Activated naive CD8-positive, alpha-beta T cell (primary cell): ENCODE results near the gene GORASP2.
"Not testable (repeated sequence)": the region's sequence is repeated elsewhere in the genome, so short reads cannot be mapped to it uniquely, and the experiment has no call there.

Experiments
- H3K27ac Mint-ChIP-seq: one replicate; pipeline ENCODE4 v1.8.0; 2021; ENCODE audit warnings: mixed read lengths
- H3K27me3 Mint-ChIP-seq: one replicate; pipeline ENCODE4 v1.8.0; 2021; ENCODE audit warnings: mixed read lengths
- H3K36me3 Mint-ChIP-seq: one replicate; pipeline ENCODE4 v1.8.0; 2021; ENCODE audit warnings: mixed read lengths
- H3K4me1 Mint-ChIP-seq: one replicate; pipeline ENCODE4 v1.8.0; 2021; ENCODE audit warnings: low read depth, mixed read lengths
- H3K4me3 Mint-ChIP-seq: one replicate; pipeline ENCODE4 v1.8.0; 2021; ENCODE audit warnings: mild to moderate bottlenecking, mixed read lengths
- H3K9me3 Mint-ChIP-seq: one replicate; pipeline ENCODE4 v1.8.0; 2021; ENCODE audit warnings: low read depth, mixed read lengths

Gene GORASP2

DNA sequence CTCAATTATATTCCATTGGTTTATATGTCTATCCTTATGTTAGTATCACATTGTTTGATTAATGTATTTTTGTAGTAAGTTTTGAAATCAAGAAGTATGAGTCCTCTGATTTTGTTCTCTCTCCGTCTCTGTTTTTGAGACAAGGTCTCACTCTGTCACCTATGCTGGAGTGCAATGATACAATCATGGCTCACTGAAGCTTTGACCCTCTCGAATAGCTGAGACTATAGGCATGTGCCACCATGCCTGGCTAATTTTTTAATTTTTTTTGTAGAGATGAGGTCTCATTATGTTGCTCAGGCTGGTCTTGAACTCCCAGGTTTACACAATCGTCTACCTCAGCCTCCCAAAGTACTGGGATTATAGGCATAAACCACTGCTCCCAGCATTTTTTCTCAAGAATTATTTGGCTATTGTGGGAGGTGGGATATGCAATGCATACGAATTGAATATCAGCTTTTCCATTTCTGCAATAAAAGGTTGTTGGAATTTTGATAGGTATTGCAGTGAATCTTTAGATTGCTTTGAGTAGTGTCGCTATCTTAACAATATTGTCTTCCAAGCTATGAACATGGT lies 17.7 kb upstream of the GORASP2 start:
- H3K36me3 Mint-ChIP-seq = peaks cover 24% of the 10 kb centered on the region
- no peaks in the 10 kb centered on the region for H3K27me3 Mint-ChIP-seq
- no peak overlapping the region for H3K4me3 Mint-ChIP-seq
- H3K4me1 Mint-ChIP-seq = no peaks in the 10 kb centered on the region
- no peak overlapping the region for H3K27ac Mint-ChIP-seq
- H3K9me3 Mint-ChIP-seq = peaks cover 19% of the 10 kb centered on the region

DNA sequence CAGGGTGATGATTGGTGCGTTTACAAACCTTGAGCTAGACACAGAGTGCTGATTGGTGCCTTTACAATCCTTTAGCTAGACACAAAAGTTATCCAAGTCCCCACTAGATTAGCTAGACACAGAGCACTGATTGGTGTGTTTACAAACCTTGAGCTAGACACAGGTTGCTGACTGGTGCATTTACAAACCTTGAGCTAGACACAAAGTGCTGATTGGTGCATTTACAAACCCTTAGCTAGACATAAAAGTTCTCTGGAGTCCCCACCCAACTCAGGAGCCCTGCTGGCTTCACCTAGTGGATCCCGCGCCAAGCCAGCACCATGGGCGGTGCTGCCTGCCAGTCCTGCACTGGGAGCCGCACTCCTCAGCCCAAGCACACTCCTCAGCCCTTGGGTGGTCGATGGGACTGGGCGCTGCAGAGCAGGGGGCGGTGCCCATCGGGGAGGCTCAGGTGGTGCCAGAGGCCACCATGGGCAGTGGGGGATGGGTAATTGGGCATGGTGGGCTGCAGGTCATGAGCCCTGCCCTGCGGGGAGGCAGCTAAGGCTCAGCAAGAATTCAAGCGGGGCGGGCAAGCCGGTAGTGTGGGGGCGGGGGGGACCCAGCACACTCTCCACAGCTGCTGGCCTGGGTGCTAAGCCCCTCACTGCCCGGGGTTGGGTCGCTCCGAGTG lies 13.9 kb upstream of the GORASP2 start:
- H3K4me1 Mint-ChIP-seq, H3K27ac Mint-ChIP-seq, H3K4me3 Mint-ChIP-seq, H3K27me3 Mint-ChIP-seq: not testable (repeated sequence)
- H3K36me3 Mint-ChIP-seq = peaks cover 16% of the 10 kb centered on the region
- H3K9me3 Mint-ChIP-seq = peaks cover 31% of the 10 kb centered on the region

DNA sequence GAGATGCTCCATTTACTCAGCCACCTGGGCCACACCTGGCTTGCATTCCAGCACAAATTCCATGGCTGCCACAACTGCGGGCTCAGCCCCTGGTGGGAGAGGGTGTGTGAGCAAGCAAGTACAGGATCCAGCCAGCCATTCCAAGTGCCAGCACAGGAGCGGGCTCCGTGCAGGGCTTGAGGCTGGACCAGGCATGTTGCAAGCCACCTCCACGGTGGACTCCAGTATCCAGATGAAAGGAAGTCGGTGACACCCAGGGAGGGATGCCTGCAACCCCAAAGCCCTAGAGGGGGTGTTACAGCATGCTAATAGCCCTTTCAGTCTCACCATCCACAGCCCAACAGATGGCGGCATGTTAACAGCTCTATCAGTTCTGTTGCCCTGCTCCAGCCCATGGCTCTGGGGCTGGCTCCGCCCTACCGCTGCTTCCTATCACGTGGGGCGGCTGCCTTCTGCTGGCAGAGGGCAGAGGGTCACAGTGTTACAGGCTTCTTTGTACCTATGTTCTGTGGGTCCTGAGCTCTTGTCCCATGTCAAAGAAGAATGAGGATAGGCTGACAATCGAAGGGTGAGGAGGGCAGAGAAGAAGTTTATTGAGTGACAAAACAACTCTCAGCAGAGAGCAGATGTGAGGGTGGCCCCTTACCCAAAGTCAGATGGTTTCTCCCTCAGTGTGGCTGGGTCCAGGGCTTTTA lies 11.7 kb upstream of the GORASP2 start:
- H3K27me3 Mint-ChIP-seq = no peaks in the 10 kb centered on the region
- H3K4me1 Mint-ChIP-seq = no peaks in the 10 kb centered on the region

DNA sequence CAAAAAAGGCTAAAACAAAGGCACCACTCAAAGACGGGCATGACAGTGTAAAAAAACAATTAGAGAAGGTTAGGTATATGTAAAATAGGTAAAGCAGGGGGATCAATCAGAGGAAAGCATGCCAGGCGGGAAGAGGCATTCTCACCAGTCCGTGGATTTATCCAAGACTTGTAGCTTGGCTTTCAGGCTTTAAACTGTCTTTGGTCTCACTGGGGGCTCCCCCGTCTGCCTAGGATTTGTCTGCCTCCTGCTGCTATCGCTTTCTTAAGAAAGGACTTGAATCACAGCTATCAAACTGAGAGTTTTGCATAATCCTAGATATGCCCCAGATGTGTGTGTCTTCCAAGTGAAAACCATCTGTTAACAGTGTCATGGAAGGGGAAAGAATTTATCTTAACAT lies 11.1 kb upstream of the GORASP2 start:
- no peaks in the 10 kb centered on the region for H3K4me1 Mint-ChIP-seq

More for the DNA sequence above, 11.7 kb upstream of the GORASP2 start:
- Mint-ChIP-seq H3K4me3 (no peak overlapping the region), H3K27ac (no peak overlapping the region), H3K36me3 (peaks cover 16% of the 10 kb centered on the region), H3K9me3 (peaks cover 17% of the 10 kb centered on the region)

DNA sequence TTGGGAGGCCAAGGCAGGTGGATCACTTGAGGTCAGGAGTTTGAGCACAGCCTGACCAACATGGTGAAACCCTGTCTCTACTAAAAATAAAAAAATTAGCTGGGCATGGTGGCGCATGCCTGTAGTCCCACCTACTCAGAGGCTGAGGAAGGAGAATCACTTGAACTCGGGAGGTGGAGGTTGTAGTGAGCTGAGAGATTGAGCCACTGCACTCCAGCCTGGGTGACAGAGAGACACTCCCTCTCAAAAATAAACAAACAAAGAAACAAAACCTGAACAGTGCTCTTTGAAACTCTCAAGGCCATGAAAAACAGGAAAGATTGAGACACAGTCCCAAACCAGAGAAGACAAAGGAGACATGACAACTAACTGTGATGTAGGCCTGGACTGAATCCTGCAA lies 7.2 kb upstream of the GORASP2 start:
- H3K4me1 Mint-ChIP-seq, H3K27ac Mint-ChIP-seq, H3K4me3 Mint-ChIP-seq, H3K27me3 Mint-ChIP-seq, H3K9me3 Mint-ChIP-seq, H3K36me3 Mint-ChIP-seq: not testable (repeated sequence)

More for the DNA sequence above, 11.1 kb upstream of the GORASP2 start:
- Mint-ChIP-seq H3K9me3 (peaks cover 14% of the 10 kb centered on the region), H3K36me3 (peaks cover 15% of the 10 kb centered on the region), H3K27ac (no peak overlapping the region), H3K27me3 (no peaks in the 10 kb centered on the region), H3K4me3 (no peak overlapping the region)

DNA sequence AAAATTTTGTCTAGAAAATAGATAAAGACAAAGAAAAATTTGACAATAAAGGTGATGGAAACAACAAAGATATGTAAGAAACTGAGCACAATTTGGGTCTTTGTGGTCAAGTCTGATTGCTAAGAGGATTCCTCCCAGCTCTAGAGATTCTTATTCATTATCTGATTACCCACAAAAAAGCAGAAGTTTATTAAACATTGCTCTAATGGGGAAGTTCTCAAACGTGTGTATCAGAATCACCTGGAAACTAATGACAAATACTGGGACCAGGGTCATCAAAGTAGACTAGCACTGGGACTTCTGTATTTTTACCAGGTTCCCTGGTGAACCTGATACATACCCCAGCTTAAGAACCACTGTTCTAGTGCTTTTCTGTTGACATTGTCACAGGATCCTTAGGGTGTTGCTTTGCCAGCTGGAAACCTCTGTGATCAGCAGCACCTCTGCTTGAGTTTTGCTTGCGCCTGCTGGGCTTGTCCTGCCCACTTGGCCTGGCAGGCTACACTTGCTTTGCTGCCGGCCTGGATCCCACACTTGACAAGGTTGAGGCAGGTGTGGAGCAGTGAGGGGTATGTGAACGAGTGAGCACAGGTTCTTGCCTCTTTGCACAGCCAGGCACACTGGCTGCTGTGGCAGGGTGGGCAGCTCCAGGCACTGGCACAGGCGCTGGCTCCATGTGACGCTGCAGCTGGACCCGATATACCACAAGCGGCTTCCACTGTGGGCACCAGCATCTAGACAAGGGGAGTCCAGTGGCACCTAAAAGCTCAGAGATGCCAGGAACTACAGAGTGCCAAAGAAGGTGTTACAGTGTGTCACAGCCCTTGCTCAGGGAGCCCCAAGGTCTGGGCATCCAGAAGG lies 6.2 kb upstream of the GORASP2 start:
- H3K36me3 Mint-ChIP-seq = no peaks in the 10 kb centered on the region
- H3K27me3 Mint-ChIP-seq = no peaks in the 10 kb centered on the region
- H3K9me3 Mint-ChIP-seq = peaks cover 3% of the 10 kb centered on the region
- no peaks in the 10 kb centered on the region for H3K4me1 Mint-ChIP-seq
- no peak overlapping the region for H3K4me3 Mint-ChIP-seq
- H3K27ac Mint-ChIP-seq = no peak overlapping the region

DNA sequence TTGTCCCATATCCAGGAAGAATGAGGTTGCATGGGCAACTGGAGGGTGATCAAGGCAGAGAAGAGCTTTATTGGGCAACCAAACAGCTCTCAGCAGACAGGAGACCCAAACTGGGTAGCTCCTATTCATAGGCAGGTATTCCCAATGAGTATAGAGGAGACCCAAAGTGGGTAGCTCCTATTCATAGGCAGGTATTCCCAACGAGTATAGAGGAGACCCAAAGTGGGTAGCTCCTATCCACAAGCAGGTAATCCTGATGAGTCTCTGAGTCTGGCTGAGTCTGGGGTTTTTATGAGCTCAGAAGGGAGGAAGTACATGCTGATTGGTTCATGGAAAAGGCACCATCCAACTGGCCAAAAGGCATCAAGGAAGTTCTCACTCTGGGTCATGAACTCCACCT lies 5.3 kb upstream of the GORASP2 start:
- no peaks in the 10 kb centered on the region for H3K36me3 Mint-ChIP-seq
- no peak overlapping the region for H3K4me3 Mint-ChIP-seq
- peaks cover 8% of the 10 kb centered on the region for H3K4me1 Mint-ChIP-seq
- H3K27me3 Mint-ChIP-seq = no peaks in the 10 kb centered on the region
- H3K27ac Mint-ChIP-seq = no peak overlapping the region
- no peaks in the 10 kb centered on the region for H3K9me3 Mint-ChIP-seq

DNA sequence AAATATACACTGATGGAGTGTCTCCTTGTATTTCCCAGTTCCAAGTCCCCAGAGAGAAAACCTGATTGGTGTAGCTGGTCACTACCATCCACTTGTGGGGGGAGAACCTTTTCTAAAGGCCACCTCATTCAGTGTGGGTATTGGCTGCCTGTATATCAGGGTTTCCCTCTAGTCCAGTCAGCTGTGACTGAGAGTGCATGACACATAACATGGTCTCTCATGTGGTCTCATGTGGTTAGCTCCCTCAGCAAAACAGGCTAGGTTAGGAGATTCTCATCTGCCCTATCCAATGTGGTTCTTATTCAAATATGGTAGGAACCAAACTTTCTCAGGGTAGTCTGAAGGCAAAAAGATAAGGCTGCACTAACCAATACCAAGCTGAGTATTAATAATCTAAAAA lies 4.1 kb upstream of the GORASP2 start:
- Mint-ChIP-seq H3K36me3 (no peaks in the 10 kb centered on the region), H3K4me3 (no peak overlapping the region)

DNA sequence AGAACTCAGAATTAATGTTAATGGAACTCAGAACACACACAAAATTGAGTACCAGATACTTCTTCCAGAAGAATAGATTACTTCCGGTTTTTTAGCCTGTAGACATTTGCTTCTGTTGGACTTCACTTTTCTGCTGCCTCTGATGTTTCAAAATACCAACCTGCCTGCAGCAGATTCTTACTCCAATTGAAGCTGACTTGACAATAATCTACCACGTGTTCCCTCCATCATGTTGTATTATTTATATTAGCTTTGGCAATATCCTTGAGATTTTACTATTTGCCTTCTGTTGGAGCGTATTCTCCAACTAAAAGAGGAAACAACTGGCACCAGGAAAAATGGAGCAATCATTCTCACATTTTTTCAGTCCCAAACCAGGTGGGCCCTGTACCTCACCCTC lies 3.1 kb upstream of the GORASP2 start:
- no peaks in the 10 kb centered on the region for H3K9me3 Mint-ChIP-seq
- peaks cover 19% of the 10 kb centered on the region for H3K4me1 Mint-ChIP-seq
- H3K36me3 Mint-ChIP-seq = no peaks in the 10 kb centered on the region
- H3K27ac Mint-ChIP-seq = no peak overlapping the region
- no peaks in the 10 kb centered on the region for H3K27me3 Mint-ChIP-seq
- no peak overlapping the region for H3K4me3 Mint-ChIP-seq

More for the DNA sequence above, 4.1 kb upstream of the GORASP2 start:
- H3K4me1 Mint-ChIP-seq = peaks cover 9% of the 10 kb centered on the region
- no peak overlapping the region for H3K27ac Mint-ChIP-seq
- no peaks in the 10 kb centered on the region for H3K9me3 Mint-ChIP-seq
- no peaks in the 10 kb centered on the region for H3K27me3 Mint-ChIP-seq

DNA sequence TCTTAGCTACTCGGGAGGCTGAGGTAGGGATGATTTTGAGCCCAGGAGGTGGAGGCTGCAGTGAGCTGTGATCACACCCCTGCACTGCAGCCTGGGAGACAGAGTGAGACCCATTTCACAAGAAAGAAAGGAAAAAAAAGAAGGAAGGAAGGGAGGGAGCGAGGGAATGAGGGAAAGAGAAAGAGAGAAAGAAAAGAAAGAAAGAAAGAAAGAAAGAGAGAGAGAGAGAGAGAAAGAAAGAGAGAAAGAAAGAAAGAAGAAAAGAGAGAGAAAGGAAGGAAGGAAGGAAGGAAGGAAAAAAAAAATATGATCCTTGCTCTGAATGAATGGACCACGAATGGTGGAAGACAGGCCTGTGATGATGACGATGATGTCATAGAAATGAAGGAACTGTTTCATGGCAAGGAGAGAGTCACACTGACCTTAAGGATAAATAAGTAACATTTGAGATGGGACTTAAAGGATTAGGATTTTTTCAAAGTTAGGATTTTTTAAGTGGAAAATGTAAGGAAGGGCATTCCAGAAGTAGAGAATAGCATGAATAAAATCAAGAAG lies 2.2 kb upstream of the GORASP2 start:
- peaks cover 2% of the 10 kb centered on the region for H3K36me3 Mint-ChIP-seq
- peaks cover 27% of the 10 kb centered on the region for H3K4me1 Mint-ChIP-seq
- H3K27ac Mint-ChIP-seq = no peak overlapping the region
- H3K4me3 Mint-ChIP-seq = no peak overlapping the region
- H3K27me3 Mint-ChIP-seq = no peaks in the 10 kb centered on the region
- H3K9me3 Mint-ChIP-seq = no peaks in the 10 kb centered on the region

DNA sequence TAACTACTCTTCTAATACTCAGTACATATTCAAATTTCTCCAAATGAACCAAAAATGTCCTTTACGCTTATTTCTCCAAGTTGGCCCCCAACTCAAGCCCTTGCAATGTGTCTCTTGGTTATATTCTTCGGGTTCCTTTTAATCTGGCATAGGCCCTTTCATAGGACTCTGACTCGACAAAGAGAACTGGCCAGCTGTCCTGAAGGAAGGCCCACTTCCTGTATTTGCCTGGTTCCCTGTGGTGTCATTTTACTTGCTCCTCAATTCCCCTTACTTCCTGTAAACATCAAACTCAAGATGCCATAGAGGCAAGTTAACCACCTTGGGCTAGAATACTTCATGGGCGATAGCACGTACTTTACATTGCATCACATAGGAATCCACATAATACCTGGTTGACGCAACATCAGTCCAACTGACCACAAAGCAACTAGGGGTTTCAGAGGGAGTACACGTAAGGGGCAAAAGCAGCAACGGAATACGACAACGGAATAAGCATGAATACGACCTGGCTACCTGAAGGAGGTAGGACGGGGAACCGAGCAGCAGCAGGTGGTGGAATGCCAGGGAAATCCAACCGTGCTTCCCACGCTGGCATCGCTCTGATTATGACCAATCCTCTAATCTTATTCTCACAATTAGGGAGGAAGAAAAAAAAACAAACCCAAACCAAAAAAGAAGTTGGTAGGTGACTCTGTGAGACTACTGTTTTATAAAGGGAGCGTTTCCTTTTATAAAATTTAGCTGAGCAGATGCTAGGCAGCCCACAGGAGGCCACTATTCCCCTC lies 823 bp upstream of the GORASP2 start:
- Mint-ChIP-seq H3K9me3 (no peaks in the 10 kb centered on the region), H3K27ac (peak overlapping the region; percentile 93), H3K4me3 (peak overlapping the region; percentile 84), H3K36me3 (peaks cover 4% of the 10 kb centered on the region), H3K27me3 (no peaks in the 10 kb centered on the region), H3K4me1 (peaks cover 36% of the 10 kb centered on the region)

DNA sequence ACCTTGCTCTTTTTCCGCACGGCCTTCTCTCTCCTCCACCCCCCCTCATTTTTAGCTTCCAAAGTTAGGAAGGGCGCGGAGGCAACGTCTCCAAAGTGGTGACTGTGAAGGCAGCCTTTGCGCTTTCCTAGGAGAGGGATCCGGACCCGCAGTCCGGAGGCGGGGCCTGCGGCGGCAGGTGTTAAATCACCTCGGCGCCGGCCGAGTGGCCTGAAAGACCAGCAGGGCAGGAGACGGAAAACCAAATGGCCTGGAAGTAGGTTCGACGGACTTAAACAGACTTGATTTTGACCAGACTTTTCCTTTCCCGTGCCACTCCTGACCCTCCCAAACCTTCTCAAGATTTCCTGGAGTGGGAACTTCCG lies 615 bp downstream of the GORASP2 start:
- peaks cover 4% of the 10 kb centered on the region for H3K36me3 Mint-ChIP-seq
- no peaks in the 10 kb centered on the region for H3K9me3 Mint-ChIP-seq
- H3K27me3 Mint-ChIP-seq = no peaks in the 10 kb centered on the region
- peaks cover 50% of the 10 kb centered on the region for H3K4me1 Mint-ChIP-seq
- peak overlapping the region; percentile 99 for H3K27ac Mint-ChIP-seq
- H3K4me3 Mint-ChIP-seq = peak overlapping the region; percentile 99

DNA sequence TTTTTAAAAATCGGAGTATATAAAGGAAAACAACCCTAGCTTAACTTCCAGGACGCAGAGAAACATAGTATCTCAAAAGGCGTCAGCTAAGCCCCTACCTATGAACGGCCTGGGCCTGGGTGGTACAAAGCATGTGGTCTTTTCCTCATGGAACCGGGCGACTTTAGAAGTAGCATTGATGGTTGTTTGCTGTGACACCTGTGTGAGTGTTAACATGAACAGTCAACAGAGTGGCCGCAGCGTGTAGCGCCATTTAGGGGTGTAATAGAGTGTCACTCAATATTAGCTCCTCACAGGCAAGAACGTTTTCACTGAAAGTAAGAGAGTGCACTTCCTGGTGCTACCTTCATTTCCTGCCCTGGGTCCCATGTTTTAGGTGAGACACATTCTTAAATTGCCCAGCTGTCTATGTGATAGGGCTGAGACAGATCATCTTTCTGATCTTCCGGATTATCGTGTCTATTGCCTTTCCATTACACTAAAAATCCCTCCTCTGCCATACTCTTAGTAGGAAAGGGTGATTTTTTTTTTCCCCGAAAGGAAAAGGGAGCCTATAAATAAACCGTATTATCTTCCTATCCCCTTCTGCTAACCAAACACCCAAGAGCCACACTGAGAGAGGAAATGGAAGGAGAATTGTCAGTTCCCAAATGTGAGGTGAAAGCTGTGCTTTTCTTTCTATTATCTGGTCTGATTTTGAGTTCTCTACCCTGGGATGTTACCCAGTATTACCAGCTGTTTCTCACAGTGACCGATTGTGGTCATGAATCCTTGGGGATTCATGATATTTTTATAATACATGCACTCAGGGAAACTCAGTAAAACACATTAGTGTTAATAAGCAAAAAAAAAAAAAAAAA lies 1.3 kb downstream of the GORASP2 start:
- H3K4me1 Mint-ChIP-seq = peaks cover 53% of the 10 kb centered on the region
- peak overlapping the region; percentile 99 for H3K4me3 Mint-ChIP-seq
- H3K27me3 Mint-ChIP-seq = no peaks in the 10 kb centered on the region
- peak overlapping the region; percentile 99 for H3K27ac Mint-ChIP-seq
- no peaks in the 10 kb centered on the region for H3K9me3 Mint-ChIP-seq
- peaks cover 4% of the 10 kb centered on the region for H3K36me3 Mint-ChIP-seq

DNA sequence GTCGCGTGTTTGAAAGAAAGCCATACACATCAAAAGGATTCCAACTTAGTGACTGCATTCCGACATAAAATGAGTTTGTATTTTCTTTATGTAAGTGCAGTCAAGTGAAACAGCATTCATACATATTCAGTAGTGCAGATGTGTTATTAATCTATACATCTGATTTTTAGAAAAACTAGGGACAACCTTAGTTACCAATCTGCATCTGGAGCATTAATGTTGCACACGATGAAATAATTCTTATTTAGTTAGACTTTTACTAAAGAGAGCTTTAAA lies 1.9 kb downstream of the GORASP2 start:
- Mint-ChIP-seq H3K4me3 (peak overlapping the region; percentile 99), H3K27me3 (no peaks in the 10 kb centered on the region), H3K27ac (peak overlapping the region; percentile 99), H3K4me1 (peaks cover 59% of the 10 kb centered on the region), H3K36me3 (peaks cover 4% of the 10 kb centered on the region), H3K9me3 (no peaks in the 10 kb centered on the region)
